ENCODE results near the gene EFCAB13.
"Not testable (repeated sequence)": the region's sequence is repeated elsewhere in the genome, so short reads cannot be mapped to it uniquely, and the experiment has no call there.

Gene EFCAB13

GRCh38 chr17:47332287-47332686 is 8.5 kb downstream of the EFCAB13 start:
- no peak for DNase-seq

- no peak for DNase-seq
Measured at GRCh38 chr17:47335101-47335936, 11.6 kb downstream of the EFCAB13 start.

GRCh38 chr17:47338026-47338425 is 14.3 kb downstream of the EFCAB13 start:
- DNase-seq: no peak

GRCh38 chr17:47352848-47353247 is 29.1 kb downstream of the EFCAB13 start:
- no peak for DNase-seq

GRCh38 chr17:47358652-47359051 is 34.9 kb downstream of the EFCAB13 start:
- DNase-seq: no peak

- DNase-seq: no peak
Measured at GRCh38 chr17:47363171-47363570, 39.4 kb downstream of the EFCAB13 start.

- no peak for DNase-seq
Measured at GRCh38 chr17:47367257-47367656, 43.5 kb downstream of the EFCAB13 start.

GRCh38 chr17:47368262-47368661 is 44.5 kb downstream of the EFCAB13 start:
- no peak for DNase-seq

- not testable (repeated sequence) for DNase-seq
Measured at GRCh38 chr17:47370899-47371298, 47.1 kb downstream of the EFCAB13 start.

GRCh38 chr17:47373002-47373401 is 49.2 kb downstream of the EFCAB13 start:
- no peak for DNase-seq

GRCh38 chr17:47376247-47376646 is 52.5 kb downstream of the EFCAB13 start:
- DNase-seq: no peak

- no peak for DNase-seq
Measured at GRCh38 chr17:47388825-47389224, 65.1 kb downstream of the EFCAB13 start.

- not testable (repeated sequence) for DNase-seq
Measured at GRCh38 chr17:47397532-47398128, 73.9 kb downstream of the EFCAB13 start.

GRCh38 chr17:47400333-47400732 is 76.6 kb downstream of the EFCAB13 start:
- no peak for DNase-seq

- no peak for DNase-seq
Measured at GRCh38 chr17:47401100-47401499, 77.3 kb downstream of the EFCAB13 start.

GRCh38 chr17:47404006-47404405 is 80.3 kb downstream of the EFCAB13 start:
- no peak for DNase-seq

GRCh38 chr17:47404875-47405274 is 81.1 kb downstream of the EFCAB13 start:
- DNase-seq: no peak

- no peak for DNase-seq
Measured at GRCh38 chr17:47413872-47414271, 90.1 kb downstream of the EFCAB13 start.

- no peak for DNase-seq
Measured at GRCh38 chr17:47414612-47415011, 90.9 kb downstream of the EFCAB13 start.

GRCh38 chr17:47423406-47424295 is 99.9 kb downstream of the EFCAB13 start:
- DNase-seq: no peak

- DNase-seq: not testable (repeated sequence)
Measured at GRCh38 chr17:47425233-47425632, 101.5 kb downstream of the EFCAB13 start.

GRCh38 chr17:47425887-47426635 is 102.3 kb downstream of the EFCAB13 start:
- DNase-seq: not testable (repeated sequence)

GRCh38 chr17:47427985-47428384 is 104.2 kb downstream of the EFCAB13 start:
- DNase-seq: no peak
